Tracheal epithelial cell (primary cell): Measurements from ENCODE around the gene ADGRE3. TPM values are rescaled to one million over a fixed set of nuclear protein-coding genes. Genes with fewer than 3 reads are reported as not detected.

Experiments used
- total RNA-seq: library from RNA; depleted of rRNA; stranded (reverse); fragments of >200 nt; gene quantifications from 2 replicates; pipeline ENCODE4 v1.2.1, GENCODE V29; 2014

The ADGRE3 gene, protein sequence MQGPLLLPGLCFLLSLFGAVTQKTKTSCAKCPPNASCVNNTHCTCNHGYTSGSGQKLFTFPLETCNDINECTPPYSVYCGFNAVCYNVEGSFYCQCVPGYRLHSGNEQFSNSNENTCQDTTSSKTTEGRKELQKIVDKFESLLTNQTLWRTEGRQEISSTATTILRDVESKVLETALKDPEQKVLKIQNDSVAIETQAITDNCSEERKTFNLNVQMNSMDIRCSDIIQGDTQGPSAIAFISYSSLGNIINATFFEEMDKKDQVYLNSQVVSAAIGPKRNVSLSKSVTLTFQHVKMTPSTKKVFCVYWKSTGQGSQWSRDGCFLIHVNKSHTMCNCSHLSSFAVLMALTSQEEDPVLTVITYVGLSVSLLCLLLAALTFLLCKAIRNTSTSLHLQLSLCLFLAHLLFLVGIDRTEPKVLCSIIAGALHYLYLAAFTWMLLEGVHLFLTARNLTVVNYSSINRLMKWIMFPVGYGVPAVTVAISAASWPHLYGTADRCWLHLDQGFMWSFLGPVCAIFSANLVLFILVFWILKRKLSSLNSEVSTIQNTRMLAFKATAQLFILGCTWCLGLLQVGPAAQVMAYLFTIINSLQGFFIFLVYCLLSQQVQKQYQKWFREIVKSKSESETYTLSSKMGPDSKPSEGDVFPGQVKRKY
- not detected in 2 replicates for total RNA-seq

DNA sequence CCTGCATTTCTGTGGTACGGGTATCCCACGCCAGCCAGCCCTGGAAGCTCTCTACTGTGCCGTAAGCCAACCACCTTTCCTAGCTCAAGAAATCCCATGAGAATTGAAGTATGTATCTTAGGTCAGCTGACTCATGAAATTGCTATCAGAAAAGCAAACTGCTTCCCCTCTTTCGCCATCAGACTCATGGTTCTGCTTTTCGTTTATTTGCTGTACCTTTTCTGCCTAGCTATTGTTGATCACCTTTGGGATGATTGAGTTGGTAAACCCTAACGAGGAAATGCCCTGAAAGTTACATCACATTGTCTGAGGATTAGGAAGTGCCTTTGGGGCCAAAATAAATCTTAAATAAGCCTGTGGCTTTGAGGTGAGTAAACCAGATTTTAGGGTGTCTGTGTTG is at the start of gene ADGRE3:
ADGRE3 (minus strand) TSS at position 81 of the 400 bp plus-strand sequence; CDS start at position 7, 74 bp downstream.

DNA sequence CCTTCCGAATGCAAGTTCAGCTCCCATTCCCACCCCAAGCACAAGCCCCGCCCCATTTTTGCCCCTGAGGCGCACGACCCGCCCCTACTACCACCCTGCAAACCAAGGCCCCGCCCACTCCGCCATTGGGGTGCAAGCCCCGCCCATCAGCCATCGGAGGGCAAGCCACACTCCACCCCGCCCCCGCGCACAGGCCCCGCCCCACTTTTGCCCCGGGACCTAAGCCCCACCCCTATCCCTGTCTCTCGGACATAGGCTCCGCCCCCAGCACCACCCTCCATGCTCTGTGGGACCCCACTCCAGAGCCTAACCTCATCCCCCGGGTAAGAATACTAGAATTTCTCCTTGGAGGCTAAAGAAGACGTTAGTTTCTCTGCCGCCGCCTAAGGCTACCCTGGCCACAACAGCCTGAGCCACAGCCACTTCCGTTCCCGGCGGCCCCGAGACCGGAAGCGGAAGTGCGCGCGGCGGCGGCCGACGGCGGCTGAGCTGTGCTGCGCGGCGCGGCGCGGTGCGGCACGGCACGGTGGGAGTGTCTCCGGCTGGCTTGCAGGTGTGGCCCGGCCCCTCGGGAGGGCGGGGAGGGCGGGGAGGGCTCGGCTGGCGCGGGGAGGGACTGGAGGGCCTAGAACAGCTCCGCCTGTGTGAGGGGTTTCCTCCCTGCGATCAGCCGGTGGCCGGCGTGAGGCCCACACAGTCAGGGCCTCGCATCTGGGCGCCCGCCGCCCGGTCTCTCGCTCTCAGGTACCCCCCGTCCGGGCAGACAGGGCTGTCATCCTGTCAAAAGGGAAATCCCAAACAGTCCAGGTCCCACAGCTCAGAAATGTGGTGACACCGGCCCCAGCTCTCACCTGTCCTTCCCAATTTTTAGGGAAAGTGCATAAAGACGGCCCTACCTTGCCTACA is 15.2 kb upstream of the ADGRE3 start, which contains the start of gene ZNF333:
ZNF333 (plus strand) TSS at position 451 of the 906 bp plus-strand sequence. CDS start 3,444 bp downstream, outside the sequence.

DNA sequence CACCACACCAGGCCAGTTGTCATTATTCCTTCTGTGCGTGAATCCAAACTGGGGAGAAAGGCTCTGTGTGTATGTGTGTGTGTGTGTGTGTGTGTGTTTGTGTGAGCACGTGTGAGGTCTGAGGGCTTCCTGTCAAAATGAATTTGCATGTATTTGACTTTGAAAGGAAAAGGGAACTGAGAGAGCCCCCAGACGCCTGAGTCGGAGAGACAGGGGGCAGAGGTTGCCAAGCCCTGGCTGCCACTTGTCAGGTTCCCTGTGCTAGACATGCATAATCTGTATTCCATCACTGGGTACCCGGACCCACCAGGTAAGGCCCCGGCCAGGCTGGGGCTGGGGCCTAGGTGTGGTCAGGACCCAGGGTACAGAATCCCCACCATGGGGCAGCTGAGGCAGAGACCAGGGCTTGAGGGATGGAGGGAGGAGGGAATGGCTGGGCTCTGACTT is 91.7 kb downstream of the ADGRE3 start, which contains the start of gene CLEC17A:
CLEC17A (plus strand) TSS at position 191 of the 447 bp plus-strand sequence; CDS start at position 268, 77 bp downstream.

DNA sequence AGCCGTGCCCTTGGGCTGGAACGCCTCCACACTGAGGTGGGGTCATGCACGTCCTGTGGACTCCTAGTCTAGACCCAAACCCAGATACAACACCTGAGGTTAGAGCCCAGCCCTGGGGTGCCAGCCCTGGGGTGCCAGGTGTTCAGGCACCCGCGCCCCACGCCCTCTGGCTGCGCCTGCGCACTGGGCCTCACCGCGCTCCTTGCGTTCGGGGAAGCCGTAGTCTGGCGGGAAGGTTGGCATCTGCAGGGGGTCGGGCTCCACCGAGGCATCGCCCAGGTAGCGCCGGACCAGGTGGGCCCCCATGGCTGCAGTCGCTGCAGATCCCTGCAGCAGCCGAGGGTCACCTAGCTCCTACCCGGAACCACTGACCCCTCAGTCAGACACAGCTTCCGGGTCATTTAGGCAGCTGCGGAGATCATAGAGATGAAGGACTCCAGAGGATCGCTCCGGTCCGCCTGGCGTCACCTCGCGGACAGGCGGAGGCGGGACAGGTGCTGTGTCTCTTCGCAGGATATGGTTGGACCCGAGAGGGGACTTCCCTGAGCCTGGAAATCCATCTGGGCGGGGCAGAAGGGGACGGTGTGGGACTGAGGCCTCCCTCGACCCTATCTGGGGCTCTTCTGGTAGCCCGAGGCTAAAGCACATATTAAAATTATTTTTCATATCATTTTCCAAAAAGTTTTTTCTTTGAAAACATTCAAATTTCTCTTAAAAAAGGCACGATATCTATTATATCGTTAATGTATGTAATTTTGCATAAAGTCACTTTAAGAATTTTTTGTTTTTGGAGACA is 102.8 kb downstream of the ADGRE3 start, which contains the start of gene NDUFB7:
NDUFB7 (minus strand) TSS at position 372 of the 796 bp plus-strand sequence; CDS start at position 306, 66 bp downstream.

Other genes starting within 250 kb of the ADGRE3 start
- 45.2 and 49.9 TPM in 2 replicates for gene PKN1, start 241.5 kb downstream of the ADGRE3 start, total RNA-seq
- gene PTGER1, start 199.5 kb downstream of the ADGRE3 start, total RNA-seq = 0.96 and 2.6 TPM in 2 replicates
- 275 and 499 TPM in 2 replicates for gene GIPC1, start 178.7 kb downstream of the ADGRE3 start, total RNA-seq
- 77.4 and 100 TPM in 2 replicates for gene DNAJB1, start 156.4 kb downstream of the ADGRE3 start, total RNA-seq
- gene TECR, start 145.2 kb downstream of the ADGRE3 start, total RNA-seq = 26.0 and 27.7 TPM in 2 replicates
- gene NDUFB7, start 102.8 kb downstream of the ADGRE3 start, total RNA-seq = 250 and 364 TPM in 2 replicates
- not detected in 2 replicates for gene CLEC17A, start 91.8 kb downstream of the ADGRE3 start, total RNA-seq
- 4.5 and 6.7 TPM in 2 replicates for gene ZNF333, start 15.2 kb upstream of the ADGRE3 start, total RNA-seq
- gene ADGRE2, start 103.7 kb upstream of the ADGRE3 start, total RNA-seq = 0.21 and 0.48 TPM in 2 replicates
- not detected in 2 replicates for gene OR7A5, start 160.3 kb upstream of the ADGRE3 start, total RNA-seq
- under 0.01 TPM in 1 of 2 replicates, not detected in the other for gene OR7C1, start 160.3 kb upstream of the ADGRE3 start, total RNA-seq
- not detected in 2 replicates for gene OR7A10, start 174.1 kb upstream of the ADGRE3 start, total RNA-seq
- not detected in 2 replicates for gene OR7A17, start 211.3 kb upstream of the ADGRE3 start, total RNA-seq